GM12891 (cell line): Measurements from ENCODE around the gene LARP6.
"Not testable (repeated sequence)": the region's sequence is repeated elsewhere in the genome, so short reads cannot be mapped to it uniquely, and the experiment has no call there.

Experiments
- DNase-seq: peaks from one replicate; pipeline ENCODE4 v3.0.0; 2011; ENCODE audit warnings: low spot score; ENCODE audit not compliant: insufficient read length
- FAIRE-seq: peaks from 2 replicates; lab custom pipeline; 2011; peaks lifted over from hg19 to GRCh38; lab: Jason Lieb, UNC
- PAX5 ChIP-seq: IDR thresholded peaks from 2 replicates; pipeline ENCODE4 v1.6.1; 2011; ENCODE audit warnings: low read length, moderate library complexity, mild to moderate bottlenecking; ENCODE audit not compliant: insufficient read depth, severe bottlenecking
- POLR2A ChIP-seq: IDR thresholded peaks from 2 replicates; pipeline ENCODE4 v1.6.1; 2011; ENCODE audit warnings: low read depth, low read length, control low read depth
- POLR2AphosphoS5 ChIP-seq: IDR thresholded peaks from 2 replicates; pipeline ENCODE4 v1.6.1; 2011; ENCODE audit warnings: low read depth, low read length, control low read depth
- POU2F2 ChIP-seq: IDR thresholded peaks from 2 replicates; pipeline ENCODE4 v1.6.1; 2011; ENCODE audit warnings: low read depth, mild to moderate bottlenecking, control low read depth, low read length, moderate library complexity
- SPI1 ChIP-seq: IDR thresholded peaks from 2 replicates; pipeline ENCODE4 v1.6.1; 2011; ENCODE audit warnings: low read depth, low read length, control low read depth
- TAF1 ChIP-seq: IDR thresholded peaks from 2 replicates; pipeline ENCODE4 v1.6.1; 2011; ENCODE audit warnings: low read depth, low read length, control low read depth

The LARP6 gene

GRCh38 chr15:70859322-70859908 lies 5.5 kb upstream of the LARP6 start:
- no peak for FAIRE-seq
- TF ChIP-seq TAF1: no peak
- TF ChIP-seq POLR2A: no peak
- TF ChIP-seq POLR2AphosphoS5: no peak
- no peak for TF ChIP-seq POU2F2
- no peak for TF ChIP-seq SPI1
- no peak for TF ChIP-seq PAX5
- DNase-seq: no peak

- FAIRE-seq, DNase-seq: not testable (repeated sequence)
These were observed 4.8 kb upstream of the LARP6 start for GRCh38 chr15:70858614-70859321.

- FAIRE-seq (no peak), DNase-seq (no peak)
- no peak for TF ChIP-seq POLR2AphosphoS5
- no peak for TF ChIP-seq TAF1
- no peak for TF ChIP-seq POLR2A
These were observed 3.8 kb upstream of the LARP6 start for GRCh38 chr15:70857562-70858285.

- FAIRE-seq (no peak), DNase-seq (no peak)
- TF ChIP-seq PAX5: no peak
- no peak for TF ChIP-seq TAF1
- no peak for TF ChIP-seq SPI1
- TF ChIP-seq POU2F2: no peak
- TF ChIP-seq POLR2A: no peak
- no peak for TF ChIP-seq POLR2AphosphoS5
These were observed 3.1 kb upstream of the LARP6 start for GRCh38 chr15:70856884-70857561.

- DNase-seq (no peak), FAIRE-seq (no peak)
- TF ChIP-seq POLR2AphosphoS5 (no peak), TAF1 (no peak), POU2F2 (no peak)
These were observed 2.4 kb upstream of the LARP6 start for GRCh38 chr15:70856177-70856883.

- no peak for FAIRE-seq
- TF ChIP-seq SPI1 (peak; percentile 72), PAX5 (no peak), POLR2A (no peak), POU2F2 (no peak), TAF1 (no peak), POLR2AphosphoS5 (no peak)
- peak; percentile 26 for DNase-seq
These were observed 1.8 kb upstream of the LARP6 start for GRCh38 chr15:70855764-70856163.

- TF ChIP-seq POLR2A: no peak
- no peak for TF ChIP-seq SPI1
- no peak for TF ChIP-seq PAX5
- no peak for TF ChIP-seq POLR2AphosphoS5
- TF ChIP-seq TAF1: no peak
- TF ChIP-seq POU2F2: no peak
- no peak for DNase-seq
- no peak for FAIRE-seq
These were observed 664 bp upstream of the LARP6 start for GRCh38 chr15:70854666-70854976.

GRCh38 chr15:70853318-70853972 lies 512 bp downstream of the LARP6 start:
- FAIRE-seq: no peak
- peak; percentile 13; the same call in 1 of the 2 replicates for TF ChIP-seq TAF1
- no peak; the same call in 1 of the 2 replicates for TF ChIP-seq POLR2A
- no peak for TF ChIP-seq POU2F2
- 0 out of 2 replicates have a peak, but pooled peaks have one; percentile 34 for TF ChIP-seq POLR2AphosphoS5
- peak; percentile 35 for DNase-seq

- no peak for TF ChIP-seq POLR2AphosphoS5
- DNase-seq (no peak), FAIRE-seq (no peak)
These were observed 1.2 kb downstream of the LARP6 start for GRCh38 chr15:70852501-70853317.
